GM18499 (cell line): Measurements from ENCODE around the gene ZNF786.
"Not testable (repeated sequence)": the region's sequence is repeated elsewhere in the genome, so short reads cannot be mapped to it uniquely, and the experiment has no call there.

Experiments used
- ATAC-seq: cut with Tn5 transposase; IDR thresholded peaks from one replicate; pipeline ENCODE4 v1.9.1; 2021; ENCODE audit warnings: moderate number of reproducible peaks; ENCODE audit not compliant: insufficient read depth, unreplicated experiment

ZNF786 gene

DNA sequence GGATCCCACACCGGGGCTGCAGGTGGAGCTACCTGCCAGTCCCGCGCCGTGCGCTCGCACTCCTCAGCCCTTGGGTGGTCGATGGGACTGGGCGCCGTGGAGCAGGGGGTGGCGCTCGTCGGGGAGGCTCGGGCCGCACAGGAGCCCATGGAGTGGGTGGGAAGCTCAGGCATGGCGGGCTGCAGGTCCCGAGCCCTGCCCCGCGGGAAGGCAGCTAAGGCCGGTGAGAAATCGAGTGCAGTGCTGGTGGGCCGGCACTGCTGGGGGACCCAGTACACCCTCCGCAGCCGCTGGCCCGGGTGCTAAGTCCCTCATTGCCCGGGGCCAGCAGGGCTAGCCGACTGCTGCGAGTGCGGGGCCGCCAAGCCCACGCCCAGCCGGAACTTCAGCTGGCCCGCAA is 51.9 kb downstream of the ZNF786 start:
- ATAC-seq: not testable (repeated sequence)

DNA sequence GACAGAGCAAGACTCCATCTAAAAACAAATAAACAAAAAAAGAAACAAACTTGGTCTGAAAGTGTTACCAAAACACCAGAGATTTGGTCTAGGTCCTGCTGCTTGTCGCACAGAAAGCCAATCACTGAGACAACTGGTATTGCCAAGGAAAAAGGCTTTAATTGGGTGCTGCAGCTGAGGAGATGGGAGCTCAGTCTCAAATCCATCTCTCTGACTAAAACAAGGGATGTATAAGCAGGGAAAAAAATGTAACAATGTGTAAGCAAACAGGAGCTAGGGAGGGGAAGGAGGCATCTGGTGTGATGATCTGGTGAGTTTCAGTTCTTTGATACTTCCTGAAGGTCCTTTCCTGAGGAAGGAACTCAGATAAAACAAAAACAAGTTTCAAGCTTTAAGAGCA is 53.8 kb downstream of the ZNF786 start:
- ATAC-seq: no peak

DNA sequence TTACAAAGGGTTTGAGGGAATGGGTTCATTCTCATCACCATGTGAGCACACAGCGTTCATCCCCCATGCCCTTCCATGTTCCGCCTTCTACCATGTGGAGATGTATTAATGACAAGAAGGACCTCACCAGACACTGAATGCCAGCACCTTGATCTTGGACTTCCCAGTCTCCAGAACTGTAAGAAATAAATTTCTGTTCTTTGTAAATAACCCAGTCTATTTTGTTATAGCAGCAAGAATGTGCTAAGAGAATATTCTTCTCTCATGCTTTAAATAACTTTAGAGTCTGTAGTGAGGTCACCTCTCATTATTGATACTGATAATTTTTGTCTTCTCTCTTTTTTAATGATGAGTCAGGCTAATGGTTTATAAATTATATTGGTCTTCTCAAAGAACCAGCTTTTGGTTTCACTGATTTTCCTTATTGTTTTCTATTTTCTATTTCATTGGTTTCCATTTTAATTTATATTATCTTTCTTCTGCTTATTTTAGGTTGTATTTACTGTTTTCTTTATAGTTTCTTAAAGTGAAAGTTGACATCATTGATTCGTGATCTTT is 59.1 kb downstream of the ZNF786 start:
- no peak for ATAC-seq

DNA sequence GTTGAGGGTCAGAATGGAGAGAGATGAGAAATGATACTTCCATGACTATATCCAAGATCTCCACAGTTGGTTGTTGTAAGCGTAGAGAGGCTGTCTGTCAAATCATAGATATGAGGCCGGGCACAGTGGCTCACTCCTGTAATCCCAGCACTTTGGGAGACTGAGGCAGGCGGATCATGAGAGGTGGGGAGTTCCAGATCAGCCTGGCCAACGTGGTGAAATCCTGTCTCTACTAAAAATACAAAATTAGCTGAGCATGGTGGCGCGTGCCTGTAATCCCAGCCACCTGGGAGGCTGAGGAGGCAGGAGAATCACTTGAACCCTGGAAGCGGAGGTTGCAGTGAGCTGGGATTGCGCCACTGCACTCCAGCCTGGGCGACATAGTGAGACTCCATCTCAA is 60.1 kb downstream of the ZNF786 start:
- not testable (repeated sequence) for ATAC-seq

DNA sequence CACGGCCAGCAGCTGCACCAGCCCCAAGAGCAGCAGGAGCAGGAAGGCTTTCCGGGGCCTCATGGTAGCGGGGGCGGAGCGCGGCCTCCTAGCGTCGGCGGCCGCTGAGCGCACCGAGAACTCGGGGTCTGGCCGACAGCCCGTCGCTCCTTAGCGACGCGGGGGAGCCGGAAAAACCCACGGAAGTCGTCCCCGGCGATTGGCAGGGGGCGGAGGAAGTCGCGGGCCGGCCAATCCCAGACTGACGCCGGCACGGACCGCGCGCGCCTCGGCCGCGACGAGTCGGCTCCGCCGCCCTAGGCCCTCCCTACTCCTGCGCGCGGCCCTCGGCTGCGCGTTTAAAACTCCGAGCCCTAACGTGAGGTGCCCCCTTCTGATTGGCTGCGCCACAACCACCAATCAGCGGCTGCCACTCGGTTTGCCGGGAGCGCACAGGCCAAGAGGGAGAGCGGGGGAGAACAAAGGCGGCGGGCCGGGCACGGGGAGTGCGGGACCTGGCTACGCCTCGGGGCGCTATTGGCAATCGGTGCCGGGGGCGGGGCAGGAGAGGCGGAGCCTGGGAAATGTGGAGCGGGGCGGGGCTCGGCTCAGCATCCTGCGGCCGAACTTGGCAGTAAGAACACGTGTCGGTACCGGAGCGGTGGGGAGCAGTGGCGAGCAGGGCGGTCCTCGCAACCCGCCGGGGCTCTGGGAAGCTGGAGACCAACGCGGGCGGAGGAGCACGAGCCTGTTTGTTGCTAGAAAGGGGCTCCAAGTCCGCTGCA is 62.0 kb downstream of the ZNF786 start, which contains the start of gene PDIA4:
PDIA4 (minus strand) TSS at position 160 of the 764 bp plus-strand sequence; CDS start at position 63, 97 bp downstream.
- ATAC-seq: peak; percentile 86

DNA sequence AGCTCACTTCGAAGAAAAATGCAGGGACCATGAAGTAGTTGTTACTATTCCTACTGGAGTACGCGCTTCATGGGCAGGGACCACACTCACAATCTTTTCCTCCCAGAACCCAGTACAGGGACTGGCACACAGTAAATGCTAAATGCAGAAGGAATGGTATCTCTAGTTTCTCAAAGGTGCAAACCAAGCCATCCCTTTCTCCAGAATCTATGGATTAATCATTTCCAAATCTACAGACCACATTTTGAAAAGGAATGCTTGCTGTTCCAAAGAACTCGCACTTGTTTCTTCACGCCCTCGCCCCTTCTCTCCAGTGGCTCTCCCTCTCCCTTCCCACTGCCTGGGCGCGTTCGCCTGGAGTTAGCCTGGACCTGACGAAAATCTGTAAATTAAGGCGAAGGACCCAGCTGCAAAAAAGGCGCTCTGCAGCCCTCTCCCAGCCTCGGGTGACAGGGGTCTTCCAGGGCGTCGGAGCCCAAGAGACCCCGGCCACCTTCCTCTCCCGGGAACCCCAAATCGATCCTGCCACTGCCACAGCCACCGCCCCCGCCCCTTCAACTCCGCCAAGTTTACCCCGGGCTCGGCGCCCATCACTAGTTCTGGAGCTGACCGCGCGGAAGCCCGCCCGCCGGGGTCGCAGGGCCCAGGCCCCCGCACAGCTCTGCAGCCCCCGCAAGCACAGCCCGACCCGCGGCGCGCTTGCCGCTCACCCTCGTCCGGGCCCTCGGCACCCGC is 62.7 kb downstream of the ZNF786 start:
- ATAC-seq: no peak

DNA sequence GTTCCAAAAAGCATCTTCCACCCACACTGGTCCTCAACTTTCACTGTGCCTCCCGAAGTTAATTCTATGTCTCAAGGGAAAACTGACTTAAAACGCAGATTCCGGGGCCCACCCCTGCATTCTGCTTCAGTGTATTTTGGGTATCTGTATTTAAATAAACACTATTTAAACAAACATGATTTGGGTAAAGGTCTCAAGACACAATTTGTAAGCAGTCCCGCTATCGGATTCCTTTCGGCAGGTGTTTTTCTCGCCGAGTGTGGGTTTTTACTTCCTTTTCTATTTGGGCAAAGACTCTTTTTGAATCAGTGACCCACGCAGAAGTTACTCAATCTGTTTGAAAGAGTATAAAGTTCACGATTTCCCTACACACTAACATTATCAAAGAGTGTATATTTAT is 63.5 kb downstream of the ZNF786 start:
- ATAC-seq: no peak

DNA sequence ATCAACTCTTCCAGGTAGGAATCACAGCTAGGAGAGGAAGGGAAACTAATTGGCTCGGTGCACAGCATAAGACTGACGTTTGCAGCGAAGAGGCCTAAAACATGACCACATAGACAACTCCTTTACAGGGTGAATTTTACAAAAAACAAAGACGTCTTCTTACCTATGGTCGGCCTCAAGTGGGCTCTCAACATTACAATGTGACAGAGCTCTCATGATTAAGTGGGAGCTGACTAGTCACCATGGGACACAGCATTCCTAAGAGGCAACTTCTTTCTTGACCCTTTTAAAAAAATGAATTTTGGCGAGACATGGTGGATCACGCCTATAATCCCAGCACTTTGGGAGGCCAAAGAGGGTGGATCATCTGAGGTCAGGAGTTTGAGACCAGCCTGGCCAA is 66.9 kb downstream of the ZNF786 start:
- no peak for ATAC-seq

DNA sequence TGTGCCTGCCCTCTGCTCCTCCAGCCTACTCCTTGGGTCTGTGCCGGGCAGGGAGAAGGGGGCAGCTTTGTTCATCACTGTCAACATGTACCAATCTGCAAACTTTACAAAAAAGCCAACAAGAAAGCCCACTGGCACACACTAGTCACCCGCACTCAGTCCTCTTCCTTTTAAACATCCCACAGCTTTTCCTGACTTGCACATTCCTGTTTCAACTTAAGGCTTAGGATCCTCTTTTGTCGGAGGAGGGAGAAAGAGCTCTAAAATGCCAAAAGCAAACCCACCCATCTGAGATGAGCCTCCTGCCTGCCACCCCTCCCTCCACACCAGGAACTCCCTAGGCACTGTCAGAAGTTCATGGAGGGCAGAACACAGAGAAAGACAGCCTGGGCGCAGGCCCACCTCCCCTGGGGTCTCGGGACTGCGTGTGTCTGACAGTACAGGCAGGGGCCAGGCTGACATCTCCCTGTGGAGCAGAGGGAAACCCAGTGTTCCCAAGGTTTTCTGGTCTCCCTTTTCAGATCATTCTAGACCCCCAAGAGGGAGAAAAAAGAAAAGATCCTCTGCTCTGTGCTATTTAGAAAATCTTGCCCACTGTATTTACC is 67.7 kb downstream of the ZNF786 start:
- ATAC-seq: no peak

DNA sequence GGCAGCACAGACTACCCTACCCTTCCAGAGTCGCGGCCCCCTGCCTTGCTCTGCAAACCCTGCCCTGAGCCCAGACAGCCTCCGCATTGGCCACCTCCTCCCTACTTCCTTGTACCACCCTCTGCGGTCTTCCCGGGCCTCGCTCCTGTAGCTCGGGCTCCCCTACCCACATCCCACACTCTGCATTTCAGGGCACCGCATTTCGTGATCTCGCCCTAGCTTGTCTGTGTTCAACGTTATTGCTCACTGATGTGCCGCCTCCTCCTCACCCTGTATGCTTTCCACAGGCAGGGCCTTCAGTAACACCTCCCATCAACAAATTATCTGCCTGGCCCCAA is 68.8 kb downstream of the ZNF786 start:
- no peak for ATAC-seq

DNA sequence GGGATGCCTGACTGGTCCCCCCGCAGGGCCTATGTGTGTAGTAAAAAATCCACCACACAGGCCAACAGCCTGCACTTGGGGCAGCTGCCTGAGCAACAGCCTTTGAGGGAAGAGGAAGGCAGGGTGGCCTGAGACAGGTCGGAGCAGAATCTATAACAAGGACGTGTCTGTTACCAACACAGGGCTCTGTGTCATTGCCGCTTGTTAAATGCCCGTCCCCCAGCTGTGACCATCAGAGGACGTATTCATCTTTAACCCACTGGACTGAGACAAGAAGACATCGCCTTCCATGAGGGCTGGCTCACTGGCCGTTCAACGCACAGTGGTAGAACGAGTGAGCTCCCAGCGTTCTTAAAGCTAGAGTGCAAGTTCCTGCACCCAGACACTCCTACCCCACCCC is 70.0 kb downstream of the ZNF786 start:
- no peak for ATAC-seq
